Medulla oblongata (tissue), 1 donor: ENCODE data around the gene INTS7.
A peak's percentile ranks its signal among the peaks of the same experiment; 100 is the strongest.
"Not testable (repeated sequence)": the region's sequence is repeated elsewhere in the genome, so short reads cannot be mapped to it uniquely, and the experiment has no call there.

ENCODE experiments used
- DNase-seq: peaks from one replicate; pipeline ENCODE4 v3.0.0-alpha.2; 2015; ENCODE audit errors: extremely low spot score

Gene INTS7

DNA sequence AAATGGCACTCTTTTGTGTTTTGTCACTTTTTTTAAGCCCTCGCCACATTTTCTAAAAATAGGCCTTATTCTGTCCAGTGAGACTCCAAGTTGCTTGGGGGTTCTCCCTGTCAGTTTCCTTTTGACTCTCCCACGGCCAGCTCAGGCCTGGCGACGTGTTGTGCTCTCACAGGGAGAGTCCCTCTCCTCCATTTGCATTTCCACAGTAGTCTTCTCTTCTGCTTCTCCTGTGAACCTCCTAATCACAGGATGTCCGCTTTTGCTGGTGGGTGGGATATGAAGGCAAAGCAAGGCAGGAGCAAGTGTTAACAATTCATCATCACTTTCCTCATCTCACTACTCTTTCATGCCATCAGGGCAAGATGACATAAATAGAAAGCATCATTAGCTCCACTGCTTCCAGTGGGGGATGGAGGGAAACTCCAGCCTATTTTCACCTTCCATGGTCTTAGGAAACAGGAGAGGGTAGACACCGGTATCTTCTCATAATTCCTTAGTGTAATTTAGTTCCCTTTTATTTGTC is 99.8 kb downstream of the INTS7 start:
- peak; percentile 40 for DNase-seq

DNA sequence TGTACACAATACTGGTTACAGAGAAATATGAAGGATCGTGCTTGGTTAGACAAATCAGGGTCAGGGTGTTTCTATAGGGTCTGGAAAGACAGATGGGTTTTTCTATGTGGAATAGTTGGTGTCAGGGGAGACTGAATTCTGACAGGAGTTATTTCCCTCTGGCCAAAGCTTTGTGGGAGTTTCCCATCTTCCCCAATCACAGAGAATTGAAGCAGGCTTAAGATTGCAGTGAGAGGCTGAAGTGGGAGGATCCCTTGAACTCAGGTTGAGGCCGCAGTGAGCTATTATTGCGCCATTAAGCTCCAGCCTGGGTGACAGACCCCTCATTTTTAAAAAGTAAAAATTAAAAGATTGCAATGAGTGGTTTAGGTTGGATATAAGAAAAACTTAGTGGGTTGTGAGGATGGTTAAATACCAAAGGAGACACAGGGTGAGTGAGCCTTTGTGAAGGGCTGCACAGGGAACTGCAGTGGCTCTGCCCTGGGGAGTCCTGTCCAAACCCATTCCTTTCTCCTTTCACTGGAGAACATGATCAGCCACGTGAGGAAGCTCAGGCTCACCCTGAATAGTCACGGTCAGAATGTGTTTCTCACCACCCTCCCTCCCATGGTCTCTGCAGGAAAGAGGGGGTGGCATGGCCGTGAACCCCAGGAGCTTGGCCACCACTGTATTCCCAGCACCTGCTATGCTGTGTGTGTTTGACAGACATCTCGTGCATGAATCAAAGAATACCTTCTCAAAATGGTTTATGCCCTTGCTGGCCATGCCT is 101.2 kb downstream of the INTS7 start:
- no peak for DNase-seq

DNA sequence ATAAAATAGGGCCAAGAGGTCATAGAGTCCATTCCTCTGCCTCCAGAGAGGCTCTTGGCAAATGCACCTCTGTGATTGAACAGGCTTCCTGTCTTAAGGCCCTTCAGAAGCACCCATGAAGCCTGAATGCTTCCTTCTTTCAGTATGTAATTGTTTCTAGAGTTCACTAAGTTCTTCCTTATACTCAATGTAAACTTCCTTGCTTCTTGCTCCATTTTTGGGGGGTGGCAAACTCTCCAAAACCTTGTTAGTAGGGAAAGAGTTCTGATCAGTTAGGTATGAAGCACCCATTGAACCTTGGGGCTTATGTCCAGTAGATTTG is 102.5 kb downstream of the INTS7 start:
- DNase-seq: no peak

DNA sequence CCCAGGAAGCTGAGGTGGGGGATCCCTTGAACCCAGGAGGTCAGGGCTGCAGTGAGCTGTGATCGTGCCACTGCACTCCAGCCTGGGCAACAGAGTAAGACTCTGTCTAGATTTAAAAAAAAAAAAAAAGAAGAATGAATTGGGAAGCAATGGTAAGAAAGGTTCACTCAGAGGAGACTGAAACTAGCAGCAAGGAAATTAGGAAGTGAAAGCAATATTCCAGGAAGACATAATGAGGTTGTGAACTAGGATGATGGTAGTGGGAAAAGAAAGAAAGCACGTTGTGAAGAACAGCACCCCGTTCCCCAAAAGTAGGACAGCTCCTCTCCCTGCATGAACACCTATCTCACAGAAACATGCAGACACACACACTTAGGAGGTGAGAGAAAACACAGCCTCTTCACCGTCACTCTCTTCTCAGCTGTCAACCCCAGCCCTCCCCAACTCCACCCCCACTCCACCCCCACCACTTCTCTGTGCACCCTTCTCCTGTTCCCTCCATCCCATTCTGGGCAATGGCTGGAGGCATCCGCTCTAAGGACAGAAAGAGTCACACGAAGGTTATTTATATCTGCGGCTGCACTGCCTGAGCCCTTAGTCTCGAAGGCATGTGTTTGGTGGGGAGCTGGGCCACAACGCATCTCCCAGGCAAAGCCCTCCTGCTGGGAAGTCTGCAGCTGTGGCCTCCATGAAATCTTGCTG is 103.0 kb downstream of the INTS7 start:
- no peak for DNase-seq

DNA sequence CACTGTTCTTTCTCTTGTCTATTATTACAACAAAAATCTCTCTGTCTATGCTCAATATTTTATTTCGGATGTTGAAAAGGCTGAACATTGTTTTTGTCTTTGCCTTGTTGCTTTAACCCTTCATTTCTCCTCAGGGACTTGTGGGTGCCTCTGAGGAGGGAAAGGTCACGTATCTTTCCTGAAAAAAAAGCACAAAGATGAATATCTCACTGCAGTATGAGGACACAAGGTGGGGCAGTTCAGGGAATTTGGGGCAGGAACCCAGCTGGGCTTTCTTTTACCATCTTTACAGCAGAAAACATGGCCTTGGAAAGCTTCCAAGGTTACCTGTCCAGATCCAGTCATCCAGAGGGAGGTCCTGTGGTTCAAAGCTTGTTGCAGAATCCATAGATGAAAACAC is 105.7 kb downstream of the INTS7 start:
- DNase-seq: no peak

DNA sequence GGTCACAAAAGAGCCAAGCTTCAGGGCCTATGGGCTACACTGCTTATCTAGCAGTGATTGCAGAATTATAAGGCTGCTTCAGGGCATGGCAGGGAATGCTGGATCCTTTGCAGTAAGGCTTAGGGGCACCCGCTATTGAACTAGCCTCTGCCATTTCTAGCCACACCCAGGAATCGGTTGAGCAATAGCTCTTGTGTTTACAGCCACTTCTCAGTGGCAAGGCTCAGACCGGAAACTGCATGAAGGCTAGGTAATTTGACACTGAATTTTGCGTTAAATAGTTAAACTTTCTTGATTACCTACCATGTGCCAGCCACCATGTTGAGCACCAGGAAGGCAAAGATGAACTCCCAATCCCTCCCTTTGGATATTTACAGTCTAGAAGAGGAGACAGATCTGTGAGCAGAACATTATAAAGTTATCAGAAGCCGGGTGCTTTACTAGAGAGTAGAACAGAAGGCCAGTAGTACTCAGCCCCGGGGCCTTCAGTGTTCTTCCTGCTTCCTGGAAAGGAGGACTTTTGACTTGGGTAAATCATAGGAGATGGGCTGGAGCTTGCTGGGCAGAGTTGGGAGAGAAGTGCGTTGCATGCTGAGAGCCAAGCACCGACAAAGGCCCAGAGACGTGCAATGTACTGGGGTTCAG is 106.2 kb downstream of the INTS7 start:
- DNase-seq: no peak

DNA sequence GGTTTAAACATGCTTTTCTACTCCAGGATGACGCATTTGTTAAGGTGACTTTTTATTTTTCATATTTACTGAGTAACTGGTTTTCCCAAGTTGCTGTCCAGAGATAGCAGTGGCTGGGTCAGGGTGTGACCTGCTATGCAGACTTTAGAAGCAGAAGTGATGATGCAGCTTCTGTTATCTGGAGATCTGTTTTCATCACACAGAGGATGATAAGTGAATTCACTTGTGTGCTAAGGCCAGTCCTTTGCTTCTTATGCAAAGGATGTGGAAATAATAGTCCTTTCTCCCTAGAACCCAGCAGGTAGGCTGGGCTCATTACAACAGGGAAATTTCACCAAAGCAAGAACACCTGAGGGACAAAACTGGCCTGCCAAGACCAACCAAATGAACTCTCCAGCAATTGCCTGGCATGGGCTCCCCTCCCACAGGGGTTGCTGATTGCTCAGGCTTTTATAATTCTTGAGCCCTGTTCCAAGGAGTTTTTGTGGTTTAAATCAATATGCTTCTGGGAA is 107.0 kb downstream of the INTS7 start:
- no peak for DNase-seq

DNA sequence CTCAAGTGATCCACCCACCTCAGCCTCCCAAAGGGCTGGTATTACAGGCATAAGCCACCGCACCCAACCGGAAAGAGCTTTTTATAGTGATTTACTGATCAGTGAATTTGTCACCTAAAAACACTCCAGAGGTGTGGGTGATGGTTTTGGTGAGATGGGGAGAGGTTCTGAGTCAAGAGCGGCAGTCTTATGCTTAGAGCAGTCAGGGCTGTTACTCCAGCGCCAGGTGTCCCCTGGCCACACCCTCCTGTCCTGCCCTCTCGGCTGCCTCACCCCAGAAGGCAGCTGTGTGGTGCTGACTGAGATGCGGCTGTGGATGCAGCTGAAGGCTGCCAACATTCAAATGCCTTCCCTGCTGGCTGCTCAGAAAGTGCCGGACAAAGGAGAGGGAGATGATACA is 110.3 kb downstream of the INTS7 start:
- DNase-seq: no peak

DNA sequence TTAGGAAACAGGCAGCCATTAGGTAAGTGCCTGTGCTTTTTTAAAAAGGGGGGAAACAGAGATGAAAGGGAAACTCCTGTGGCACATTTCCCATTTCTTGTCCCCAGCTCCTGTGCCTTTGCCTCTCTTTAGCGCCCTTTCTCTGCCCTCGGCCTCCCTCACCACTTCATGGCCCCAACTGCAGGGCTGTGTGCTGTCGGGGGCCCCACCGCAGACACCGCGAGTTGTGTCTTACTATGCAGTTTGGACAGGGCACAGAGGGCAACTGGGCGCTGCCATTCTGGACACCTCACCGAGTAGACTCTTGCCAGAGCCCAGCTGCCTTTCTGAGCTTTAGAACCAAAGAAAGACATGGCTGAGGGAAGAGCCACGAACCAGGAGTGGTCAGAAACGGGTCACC is 111.1 kb downstream of the INTS7 start:
- DNase-seq: no peak

DNA sequence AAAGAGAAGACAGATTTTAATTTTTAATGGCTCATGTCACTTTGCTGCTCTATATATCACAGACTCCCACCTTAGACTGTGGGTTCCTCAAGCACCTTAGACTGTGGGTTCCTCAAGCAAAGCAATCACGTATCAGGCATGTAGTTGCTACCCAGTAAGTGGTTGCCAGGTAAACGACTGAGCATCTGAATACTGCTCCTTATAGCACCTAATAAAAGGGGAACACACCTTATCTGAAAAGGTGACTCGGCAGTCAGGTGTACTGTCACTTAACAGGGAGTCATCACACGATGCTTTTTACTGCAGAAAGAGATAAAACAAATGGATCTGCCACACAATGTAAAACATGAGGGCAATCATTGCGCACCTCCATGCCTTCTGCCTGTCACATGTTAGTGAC is 112.3 kb downstream of the INTS7 start:
- no peak for DNase-seq

DNA sequence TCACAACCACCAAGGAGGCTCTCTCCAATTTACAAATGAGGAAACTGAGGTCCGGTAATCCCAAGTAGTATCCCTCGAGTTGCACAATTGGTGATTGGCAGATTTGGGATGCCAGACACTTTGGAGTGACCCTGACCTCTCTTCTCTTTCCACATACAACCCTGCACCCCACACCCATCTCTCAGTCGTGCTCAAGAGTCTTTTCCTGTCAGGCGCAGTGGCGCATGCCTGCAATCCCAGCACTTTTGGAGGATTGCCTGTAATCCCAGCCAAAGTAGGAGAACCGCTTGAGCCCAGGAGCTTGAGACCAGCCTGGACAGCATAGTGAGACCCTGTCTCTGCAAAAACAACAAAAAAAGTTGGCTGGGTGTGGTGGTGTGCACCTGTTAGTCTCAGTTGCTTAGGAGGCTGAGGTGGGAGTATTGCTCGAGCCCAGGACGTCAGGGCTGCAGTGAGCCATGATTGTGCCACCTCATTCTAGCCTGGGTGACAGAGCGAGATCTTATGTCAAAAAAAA is 113.7 kb downstream of the INTS7 start:
- no peak for DNase-seq

DNA sequence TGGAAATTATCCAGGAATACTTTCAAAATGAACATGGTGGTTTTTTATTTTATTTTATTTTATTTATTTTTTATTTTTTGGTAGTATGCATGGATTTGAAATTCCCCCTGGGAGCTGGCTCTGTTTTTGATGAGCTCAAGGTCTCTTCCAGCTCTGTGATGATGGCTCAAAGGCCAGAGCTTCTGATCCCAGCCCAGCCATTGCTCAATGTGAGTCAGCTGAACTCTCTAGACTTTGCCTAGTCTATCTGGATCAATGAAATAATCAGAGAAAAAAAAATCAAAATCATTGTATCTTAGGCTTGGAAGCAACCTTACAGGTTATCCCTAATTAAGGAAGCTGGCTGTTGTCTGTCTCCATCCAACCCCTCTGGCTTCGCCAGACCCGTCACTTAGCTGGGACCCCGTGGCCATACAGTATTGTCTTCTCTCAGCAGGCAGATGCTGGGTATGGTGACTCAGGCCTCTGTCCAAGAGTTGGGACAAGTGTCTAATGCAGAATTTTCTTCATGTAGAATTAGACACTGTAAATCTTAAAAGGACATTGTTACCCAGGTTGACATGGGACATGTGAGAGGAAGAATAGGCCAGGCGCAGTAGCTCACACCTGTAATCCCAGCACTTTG is 114.6 kb downstream of the INTS7 start:
- DNase-seq: no peak

DNA sequence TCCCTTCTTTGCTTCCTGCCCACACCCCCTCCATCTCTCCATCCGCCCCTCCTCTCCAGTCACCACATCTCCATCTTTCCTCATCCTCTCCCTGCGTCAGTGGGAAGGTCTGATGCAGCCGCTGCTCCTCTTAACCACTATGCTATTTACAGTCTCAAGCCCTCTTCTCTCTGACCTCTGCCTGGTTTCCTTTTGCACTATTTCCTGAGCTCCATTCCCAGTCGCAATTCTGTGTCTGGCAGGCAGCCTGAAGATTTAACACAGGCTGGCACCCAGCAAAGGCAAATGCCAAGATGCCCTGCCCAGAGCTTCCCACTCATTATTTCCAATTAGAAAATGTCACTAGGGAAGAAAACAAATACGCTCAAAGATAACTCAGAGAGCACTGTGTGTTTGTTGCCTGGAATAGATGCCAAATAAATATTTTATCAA is 115.2 kb downstream of the INTS7 start:
- DNase-seq: no peak

DNA sequence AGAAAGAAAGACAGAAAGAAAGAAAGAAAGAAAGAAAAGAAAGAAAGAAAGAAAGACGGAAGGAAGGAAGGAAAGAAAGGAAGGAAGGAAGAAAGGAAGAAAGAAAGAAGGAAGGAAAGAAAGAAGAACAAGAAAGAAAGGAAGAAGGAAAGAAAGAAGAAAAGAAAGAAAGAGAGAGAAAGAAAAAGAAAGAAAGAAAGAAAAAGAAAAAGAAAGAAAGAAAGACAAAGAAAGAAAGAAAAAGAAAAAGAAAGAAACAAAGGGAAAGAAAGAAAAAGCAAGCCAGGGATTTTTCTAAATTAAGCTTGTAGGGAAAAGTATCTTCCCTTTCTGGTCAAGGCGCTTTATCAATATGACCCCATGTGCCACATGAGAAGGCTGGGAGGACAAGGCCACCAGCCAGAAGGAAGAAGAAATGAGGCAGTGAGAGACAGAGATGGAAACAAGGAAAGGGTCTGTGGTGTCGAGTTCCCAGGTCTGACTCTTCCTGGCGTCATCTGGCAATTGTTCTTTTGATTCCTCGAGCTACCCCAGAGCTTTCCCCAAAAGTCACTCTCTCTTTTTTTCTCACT is 116.4 kb downstream of the INTS7 start:
- no peak for DNase-seq

DNA sequence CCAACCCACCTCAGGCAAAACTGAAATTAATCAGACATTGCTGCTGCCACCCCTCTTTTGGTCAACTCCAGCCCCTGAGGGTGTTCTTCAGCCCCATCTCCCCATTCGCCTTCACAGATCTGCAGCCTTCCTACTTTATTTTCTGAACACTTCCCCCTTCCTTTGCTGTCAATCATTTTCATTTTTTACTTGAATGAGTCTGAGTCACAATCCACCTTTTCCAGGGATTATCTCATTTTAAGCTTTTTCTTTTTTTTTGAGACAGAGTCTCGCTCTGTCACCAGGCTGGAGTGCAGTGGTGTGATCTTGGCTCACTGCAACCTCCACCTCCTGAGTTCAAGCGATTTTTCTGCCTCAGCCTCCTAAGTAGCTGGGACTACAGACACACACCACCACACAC is 118.9 kb downstream of the INTS7 start:
- not testable (repeated sequence) for DNase-seq

DNA sequence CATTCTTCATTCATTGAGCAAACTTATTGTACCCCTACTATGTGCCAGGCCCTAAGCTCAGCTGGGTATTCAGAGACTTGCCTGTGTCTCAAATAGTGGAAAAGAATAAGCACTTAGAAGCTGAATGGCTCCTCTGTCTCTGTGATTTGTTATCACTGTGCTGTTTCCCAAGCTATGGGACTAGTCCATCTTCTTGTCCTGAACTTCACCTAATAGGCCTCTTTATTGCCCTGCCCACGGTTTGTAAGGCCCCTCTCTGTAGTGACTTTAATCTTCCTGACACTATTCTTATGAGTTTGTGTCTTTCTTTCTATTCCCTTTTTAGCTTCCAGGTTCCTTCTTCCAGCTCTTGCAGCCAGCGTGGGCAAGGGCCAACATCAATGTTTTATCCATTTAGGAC is 119.4 kb downstream of the INTS7 start:
- DNase-seq: no peak

DNA sequence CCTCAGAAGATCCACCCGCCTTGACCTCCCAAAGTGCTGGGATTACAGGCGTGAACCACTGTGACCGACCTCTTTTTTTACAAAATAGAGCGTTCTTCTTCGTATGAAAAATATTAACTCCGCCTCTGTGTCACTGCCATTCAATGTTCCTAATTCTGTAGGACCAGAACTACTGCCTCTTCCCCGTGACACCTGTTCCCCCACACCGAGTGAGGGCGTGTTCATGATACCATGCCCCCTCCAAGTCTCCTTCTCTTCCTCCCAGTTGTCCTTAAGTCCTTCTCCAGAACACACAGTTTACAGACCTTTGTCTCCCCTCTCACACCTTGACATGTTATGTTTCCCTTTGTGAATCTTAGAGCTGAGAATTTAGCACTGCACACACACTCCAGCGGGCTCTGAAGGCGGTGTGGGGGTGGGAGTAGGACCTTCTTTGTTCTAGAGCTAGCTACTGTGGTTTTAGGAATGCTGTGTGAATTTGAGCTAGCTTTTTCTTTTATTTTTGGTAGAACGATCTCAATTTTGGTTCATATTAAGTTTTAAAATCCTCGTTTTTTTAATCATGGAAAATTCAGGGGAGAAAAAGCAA is 122.4 kb downstream of the INTS7 start:
- no peak for DNase-seq

DNA sequence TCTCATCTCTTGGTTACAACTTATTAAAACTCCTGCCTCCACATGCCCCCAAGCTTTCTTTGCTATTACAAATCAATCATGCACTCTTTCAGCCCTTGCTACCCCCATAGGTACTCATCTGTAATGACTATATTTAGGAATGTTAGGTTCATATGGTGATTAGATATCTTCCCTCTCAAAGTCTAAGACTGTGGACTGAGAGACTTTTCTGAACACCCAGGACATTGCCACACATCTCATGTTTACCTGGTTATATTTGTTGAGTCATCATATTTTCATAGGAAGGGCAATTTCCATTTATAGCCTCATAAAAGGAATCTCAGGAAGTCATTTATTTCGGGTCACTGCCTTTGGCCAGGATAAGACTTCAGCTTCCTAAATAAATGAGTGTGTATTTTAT is 123.3 kb downstream of the INTS7 start:
- DNase-seq: no peak

DNA sequence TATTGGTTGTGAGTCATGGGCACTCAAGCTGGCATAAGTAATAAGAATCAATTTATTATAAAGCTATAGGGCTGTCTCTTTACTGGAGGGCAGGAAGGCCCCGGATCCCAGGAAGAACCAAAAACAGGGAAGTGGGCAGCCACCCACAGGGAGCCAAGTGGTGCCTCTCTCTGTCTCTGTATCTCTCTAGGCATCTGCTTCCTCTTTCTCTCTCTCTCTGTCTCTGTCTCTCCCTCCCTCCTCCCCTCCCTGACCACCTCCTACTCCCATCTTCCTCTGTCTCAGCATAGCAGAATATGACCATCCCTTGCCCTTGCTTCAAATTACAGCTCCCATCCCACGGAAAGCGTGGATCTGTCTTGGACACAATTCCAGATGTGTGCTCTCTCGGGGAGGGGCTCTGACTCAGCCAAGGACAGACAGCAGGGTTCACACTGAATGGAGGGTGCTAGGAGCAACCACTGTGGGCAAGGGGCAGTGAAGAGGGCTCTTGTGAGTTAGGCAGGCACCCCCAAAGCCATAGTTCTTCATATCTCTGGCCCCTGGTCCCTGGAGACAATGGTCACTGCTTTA is 124.4 kb downstream of the INTS7 start:
- DNase-seq: no peak

DNA sequence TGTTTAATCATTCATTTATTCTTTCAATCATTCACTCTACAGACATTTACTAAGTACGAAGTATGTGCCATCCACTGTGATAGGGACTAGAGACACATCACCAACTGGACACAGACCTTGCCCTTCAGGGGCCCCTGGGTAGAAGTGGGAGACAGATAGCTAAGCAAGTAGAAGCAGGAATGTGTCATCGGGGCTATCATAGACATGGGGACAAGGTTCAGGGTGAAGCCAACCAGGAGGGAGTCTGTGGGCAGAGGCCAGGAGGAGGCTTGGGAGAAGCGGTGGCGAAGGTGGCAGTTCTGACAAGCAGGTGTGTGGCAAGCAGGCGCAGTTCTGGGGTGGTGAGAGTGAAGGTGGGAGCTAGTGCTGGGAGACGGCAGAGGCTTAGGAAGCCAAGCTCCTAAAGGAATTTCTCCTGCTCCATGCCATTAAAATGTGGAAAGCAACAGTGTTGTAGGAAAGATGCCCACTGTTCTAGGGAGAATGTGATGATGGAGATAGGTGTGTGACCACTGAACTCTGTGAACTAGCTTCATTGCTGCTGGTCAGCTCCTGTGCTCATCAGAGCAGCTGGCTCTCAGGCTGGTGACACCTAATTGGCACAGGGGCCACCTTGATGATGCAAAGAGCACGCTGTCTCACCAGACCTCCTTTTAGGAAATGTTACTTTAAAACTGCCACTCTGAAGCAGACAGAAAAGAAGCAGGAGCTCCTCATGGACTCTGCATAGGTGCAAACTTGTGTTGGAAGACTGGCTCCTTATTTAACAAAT is 125.1 kb downstream of the INTS7 start:
- DNase-seq: no peak
